Bronchial epithelial cell (primary cell): ENCODE data around the gene NHLH1. TPM values are rescaled to one million over a fixed set of nuclear protein-coding genes. Genes with fewer than 3 reads are reported as not detected.

Source experiments
- DNase-seq: peaks from one replicate; pipeline ENCODE4 v3.0.0-alpha.2; 2010; ENCODE audit warnings: low read depth
- FAIRE-seq: peaks from 2 replicates; lab custom pipeline; 2011; peaks lifted over from hg19 to GRCh38; lab: Jason Lieb, UNC
- H3K27me3 ChIP-seq: 2 replicates; pipeline ENCODE4 v1.5.1; 2011; ENCODE audit warnings: low read length; ENCODE audit not compliant: control insufficient read depth, insufficient read depth
- H3K36me3 ChIP-seq: 2 replicates; pipeline ENCODE4 v1.5.1; 2011; ENCODE audit warnings: low read length; ENCODE audit not compliant: control insufficient read depth, insufficient read depth
- H3K4me3 ChIP-seq: 2 replicates; pipeline ENCODE4 v1.5.1; 2011; ENCODE audit warnings: mild to moderate bottlenecking, low read depth, low read length, control low read depth
- total RNA-seq: library from RNA; depleted of rRNA; stranded (reverse); fragments of >200 nt; gene quantifications from 2 replicates; pipeline ENCODE4 v1.2.1, GENCODE V29; 2014
- TF ChIP-seq, protein P1 (sequence below): IDR thresholded peaks from 2 replicates; pipeline ENCODE4 v1.5.1; 2011; ENCODE audit warnings: mild to moderate bottlenecking, moderate library complexity, low read length, control low read depth, inconsistent platforms; ENCODE audit not compliant: insufficient read depth, severe bottlenecking

NHLH1 gene
- total RNA-seq, 1 donor from 2014 or later = not detected

DNA sequence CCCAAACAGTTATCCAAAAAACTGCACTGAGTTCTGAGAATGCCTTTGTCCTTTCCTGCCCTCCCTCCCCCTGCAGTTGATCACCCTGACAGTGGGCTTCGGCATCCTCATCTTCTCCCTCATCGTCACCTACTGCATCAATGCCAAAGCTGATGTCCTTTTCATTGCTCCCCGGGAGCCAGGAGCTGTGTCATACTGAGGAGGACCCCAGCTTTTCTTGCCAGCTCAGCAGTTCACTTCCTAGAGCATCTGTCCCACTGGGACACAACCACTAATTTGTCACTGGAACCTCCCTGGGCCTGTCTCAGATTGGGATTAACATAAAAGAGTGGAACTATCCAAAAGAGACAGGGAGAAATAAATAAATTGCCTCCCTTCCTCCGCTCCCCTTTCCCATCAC is 8.8 kb upstream of the NHLH1 start:
- Histone ChIP-seq H3K27me3 (no peaks in the 10 kb centered on the region), H3K4me3 (no peak overlapping the region), H3K36me3 (peaks cover 31% of the 10 kb centered on the region)
- TF ChIP-seq, protein P1, sequence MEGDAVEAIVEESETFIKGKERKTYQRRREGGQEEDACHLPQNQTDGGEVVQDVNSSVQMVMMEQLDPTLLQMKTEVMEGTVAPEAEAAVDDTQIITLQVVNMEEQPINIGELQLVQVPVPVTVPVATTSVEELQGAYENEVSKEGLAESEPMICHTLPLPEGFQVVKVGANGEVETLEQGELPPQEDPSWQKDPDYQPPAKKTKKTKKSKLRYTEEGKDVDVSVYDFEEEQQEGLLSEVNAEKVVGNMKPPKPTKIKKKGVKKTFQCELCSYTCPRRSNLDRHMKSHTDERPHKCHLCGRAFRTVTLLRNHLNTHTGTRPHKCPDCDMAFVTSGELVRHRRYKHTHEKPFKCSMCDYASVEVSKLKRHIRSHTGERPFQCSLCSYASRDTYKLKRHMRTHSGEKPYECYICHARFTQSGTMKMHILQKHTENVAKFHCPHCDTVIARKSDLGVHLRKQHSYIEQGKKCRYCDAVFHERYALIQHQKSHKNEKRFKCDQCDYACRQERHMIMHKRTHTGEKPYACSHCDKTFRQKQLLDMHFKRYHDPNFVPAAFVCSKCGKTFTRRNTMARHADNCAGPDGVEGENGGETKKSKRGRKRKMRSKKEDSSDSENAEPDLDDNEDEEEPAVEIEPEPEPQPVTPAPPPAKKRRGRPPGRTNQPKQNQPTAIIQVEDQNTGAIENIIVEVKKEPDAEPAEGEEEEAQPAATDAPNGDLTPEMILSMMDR = no peak
- FAIRE-seq = no peak
- DNase-seq = no peak

DNA sequence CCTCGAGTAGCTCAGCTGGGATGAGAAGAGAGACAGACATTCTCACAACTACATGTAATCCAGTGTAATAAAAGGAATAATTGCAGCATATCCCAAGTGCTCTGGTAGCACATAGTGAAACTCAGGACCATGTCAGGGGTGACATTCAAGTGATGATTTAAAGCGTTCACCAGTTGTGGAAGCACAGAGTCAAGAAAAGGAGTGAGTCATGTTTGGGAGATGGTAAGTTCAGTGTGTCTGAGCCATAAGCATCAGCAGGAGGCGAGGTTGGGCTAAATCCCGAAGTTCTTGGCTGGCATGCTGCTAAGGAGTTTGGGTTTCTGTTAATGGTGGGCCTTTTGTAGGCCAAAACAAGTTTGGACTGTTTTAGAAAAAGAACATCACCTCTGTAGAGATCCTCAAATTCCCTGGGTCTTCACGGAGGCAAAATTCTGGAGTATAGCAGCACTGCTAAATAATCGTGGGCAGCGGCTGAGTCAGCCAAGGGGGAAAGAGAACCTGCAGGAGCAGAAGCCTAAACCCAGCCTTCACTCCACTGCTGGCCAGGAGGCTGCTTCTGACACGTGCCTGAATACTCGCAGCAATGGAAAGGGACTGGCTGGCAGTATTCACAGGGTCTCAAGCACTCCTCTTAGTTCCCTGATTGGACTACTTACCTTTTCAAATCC is 7.2 kb upstream of the NHLH1 start:
- TF ChIP-seq, protein P1 = no peak
- FAIRE-seq = no peak
- Histone ChIP-seq H3K27me3 (no peaks in the 10 kb centered on the region), H3K36me3 (peaks cover 19% of the 10 kb centered on the region), H3K4me3 (no peak overlapping the region)
- no peak for DNase-seq

DNA sequence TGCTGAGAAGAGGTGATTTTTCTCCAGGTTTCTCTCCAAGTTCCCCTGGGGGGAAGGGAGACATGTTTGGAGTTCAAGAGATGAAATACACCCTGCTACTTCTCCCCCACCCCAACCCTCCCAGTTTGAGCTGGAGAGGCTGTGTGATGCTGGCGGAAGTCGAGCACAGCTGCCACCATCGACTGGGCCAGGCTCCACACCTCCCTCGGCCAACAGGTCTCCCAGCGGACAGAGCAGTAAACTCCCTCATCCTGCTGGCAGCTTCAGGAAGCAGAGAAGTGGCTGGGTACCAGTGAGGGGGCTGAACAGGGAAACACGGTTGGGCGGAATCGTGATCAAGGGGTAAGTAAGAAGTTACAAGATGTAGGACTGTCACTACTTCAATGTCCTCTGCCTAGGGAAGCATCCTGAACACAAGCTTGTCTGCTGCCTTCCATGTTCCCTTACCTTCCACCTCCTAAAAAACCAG is 6.6 kb upstream of the NHLH1 start:
- FAIRE-seq (no peak), DNase-seq (no peak)
- H3K36me3 ChIP-seq = peaks cover 16% of the 10 kb centered on the region
- TF ChIP-seq, protein P1 = no peak
- H3K4me3 ChIP-seq = no peak overlapping the region
- no peaks in the 10 kb centered on the region for H3K27me3 ChIP-seq

DNA sequence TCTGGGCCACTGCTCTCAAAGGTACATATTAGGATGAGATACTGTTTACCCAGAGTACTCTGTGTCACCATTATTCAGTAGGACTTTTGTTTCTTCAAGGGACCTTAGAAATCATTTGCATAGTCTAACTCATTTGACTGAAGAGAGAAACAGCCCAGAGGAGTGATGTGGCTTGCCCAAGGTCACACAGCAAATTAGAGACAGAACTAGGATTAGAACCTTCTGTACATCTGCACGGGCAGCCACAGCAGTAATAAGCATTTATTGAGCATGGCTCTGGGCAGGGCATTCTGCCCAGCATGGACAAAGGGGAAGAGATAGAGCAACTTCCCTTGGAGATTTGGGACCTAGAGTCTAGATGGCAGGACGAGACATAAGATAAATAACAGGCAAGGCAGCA is 5.7 kb upstream of the NHLH1 start:
- TF ChIP-seq, protein P1 = no peak
- DNase-seq = no peak
- no peaks in the 10 kb centered on the region for H3K27me3 ChIP-seq
- FAIRE-seq = no peak
- H3K4me3 ChIP-seq = no peak overlapping the region
- H3K36me3 ChIP-seq = peaks cover 9% of the 10 kb centered on the region

DNA sequence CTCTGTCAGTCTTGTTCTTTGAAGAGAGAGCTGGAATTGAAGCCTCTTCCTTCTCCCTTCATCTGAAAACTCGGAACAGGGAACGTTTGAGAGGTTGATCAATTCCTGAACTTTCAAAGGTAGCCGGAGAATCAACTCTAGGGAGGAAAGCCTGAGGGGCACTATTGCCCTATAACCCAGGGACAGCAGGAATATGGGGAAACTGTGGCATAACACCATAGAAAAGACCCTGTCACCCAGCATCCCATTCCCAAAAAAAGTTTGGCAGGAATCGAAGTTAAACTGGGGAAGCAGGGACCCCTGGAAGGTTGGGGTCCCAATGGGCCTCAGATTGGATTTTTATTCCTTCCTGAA is 5.1 kb upstream of the NHLH1 start:
- Histone ChIP-seq H3K36me3 (peaks cover 6% of the 10 kb centered on the region), H3K4me3 (no peak overlapping the region), H3K27me3 (no peaks in the 10 kb centered on the region)
- FAIRE-seq = no peak
- DNase-seq = no peak
- TF ChIP-seq, protein P1 = no peak
